Mucosa of rectum (tissue), 2 donors: Measurements from ENCODE around the gene CYB5A.

Experiments
- H3K27ac ChIP-seq, 2 donors: one replicate each; pipeline ENCODE4 v1.7.0; 2013; ENCODE audit warnings: inconsistent platforms in 2 of 2, low read depth in 2 of 2, low read length in 2 of 2
- H3K27me3 ChIP-seq, 2 donors: one replicate each; pipeline ENCODE4 v1.7.0; 2013; ENCODE audit warnings: low read length in 2 of 2; ENCODE audit not compliant: control insufficient read depth in 2 of 2, insufficient read depth in 2 of 2
- H3K36me3 ChIP-seq, 2 donors: one replicate each; pipeline ENCODE4 v1.7.0; 2013; ENCODE audit warnings: low read length in 2 of 2; ENCODE audit not compliant: control insufficient read depth in 2 of 2, insufficient read depth in 2 of 2
- H3K4me1 ChIP-seq, 2 donors: one replicate each; pipeline ENCODE4 v1.7.0; 2013; ENCODE audit warnings: low read length in 2 of 2, mild to moderate bottlenecking in 1 of 2; ENCODE audit not compliant: control insufficient read depth in 2 of 2, insufficient read depth in 2 of 2
- H3K4me3 ChIP-seq, 2 donors: one replicate each; pipeline ENCODE4 v1.7.0; 2013; ENCODE audit warnings: low read length in 2 of 2
- H3K9ac ChIP-seq, 2 donors: one replicate each; pipeline ENCODE4 v1.7.0; 2013; ENCODE audit warnings: low read length in 2 of 2, low read depth in 1 of 2, mild to moderate bottlenecking in 1 of 2
- H3K9me3 ChIP-seq, 2 donors: one replicate each; pipeline ENCODE4 v1.7.0; 2013; ENCODE audit warnings: low read length in 2 of 2; ENCODE audit not compliant: control insufficient read depth in 2 of 2
- donor health status: healthy.
- donor health status: Normal muscosa, but diverticular disease.

Gene CYB5A

DNA sequence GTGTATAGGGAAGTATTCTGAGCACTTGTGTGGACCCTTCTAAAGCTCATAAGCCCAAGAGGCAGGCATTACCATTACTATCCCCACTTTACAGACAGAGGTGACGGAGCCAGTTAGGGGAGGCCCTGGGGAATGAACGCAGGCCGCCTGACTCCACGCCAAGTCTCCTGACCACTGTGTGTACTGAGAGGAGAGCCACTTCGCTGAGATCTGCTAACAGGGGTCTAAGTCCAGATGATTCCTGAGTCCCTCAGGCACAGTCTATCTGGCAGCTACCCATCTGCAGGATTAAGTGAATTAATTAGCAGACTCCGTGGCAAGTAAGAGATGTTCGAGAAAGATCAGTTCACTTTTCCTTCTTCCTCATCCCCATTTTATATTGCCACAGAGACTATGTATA lies 13.7 kb downstream of the CYB5A start:
- no peaks in the 10 kb centered on the region for H3K9me3 ChIP-seq
- H3K27me3 ChIP-seq: no peaks in the 10 kb centered on the region
- no peak overlapping the region for H3K27ac ChIP-seq
- no peak overlapping the region for H3K9ac ChIP-seq
- no peak overlapping the region for H3K4me3 ChIP-seq
- H3K36me3 ChIP-seq: no peaks in the 10 kb centered on the region
- H3K4me1 ChIP-seq: peaks cover 13 to 18% of the 10 kb centered on the region in 2 donors

DNA sequence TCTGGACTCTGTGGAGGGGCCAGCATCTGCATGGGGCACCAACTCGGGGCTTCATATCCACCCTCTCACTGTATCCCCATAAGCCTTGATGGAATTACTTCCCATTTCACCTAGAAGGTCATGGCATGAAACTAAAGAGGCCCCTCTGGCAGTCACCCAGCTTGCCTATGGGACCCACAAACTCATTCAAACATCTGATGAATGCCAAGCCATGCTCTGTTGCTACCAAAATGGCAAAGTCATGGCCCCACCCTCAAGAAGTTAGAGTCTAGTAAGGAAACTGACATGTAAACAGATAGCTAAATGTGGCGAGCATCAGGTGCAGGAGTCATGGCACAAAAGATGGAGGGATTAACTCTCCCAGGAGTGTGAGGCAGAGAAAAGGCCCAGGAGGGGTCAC lies 14.5 kb downstream of the CYB5A start:
- Histone ChIP-seq H3K4me1 (peaks cover 9 to 11% of the 10 kb centered on the region in 2 donors), H3K27ac (no peak overlapping the region), H3K9me3 (no peaks in the 10 kb centered on the region), H3K4me3 (no peak overlapping the region), H3K27me3 (no peaks in the 10 kb centered on the region), H3K9ac (no peak overlapping the region), H3K36me3 (no peaks in the 10 kb centered on the region)

DNA sequence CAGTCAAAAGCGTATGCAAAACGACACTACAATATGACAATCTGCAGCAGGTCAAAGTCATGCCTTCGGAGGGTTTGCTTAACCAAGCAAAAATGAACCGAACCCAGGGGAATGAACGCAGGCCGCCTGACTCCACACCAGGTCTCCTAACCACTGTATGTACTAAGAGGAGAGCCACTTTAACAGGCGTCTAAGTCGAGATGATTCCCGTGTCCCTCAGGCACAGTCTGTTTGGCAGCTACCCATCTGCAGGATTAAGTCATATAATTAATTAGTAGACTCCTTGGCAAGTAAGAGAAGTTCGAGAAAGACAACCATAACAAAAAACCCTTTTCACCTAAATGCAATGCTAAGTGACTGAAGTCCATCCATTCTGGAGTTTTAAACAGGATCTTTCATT lies 15.2 kb downstream of the CYB5A start:
- Histone ChIP-seq H3K4me1 (peaks cover 4% of the 10 kb centered on the region in 2 donors), H3K27ac (no peak overlapping the region)

DNA sequence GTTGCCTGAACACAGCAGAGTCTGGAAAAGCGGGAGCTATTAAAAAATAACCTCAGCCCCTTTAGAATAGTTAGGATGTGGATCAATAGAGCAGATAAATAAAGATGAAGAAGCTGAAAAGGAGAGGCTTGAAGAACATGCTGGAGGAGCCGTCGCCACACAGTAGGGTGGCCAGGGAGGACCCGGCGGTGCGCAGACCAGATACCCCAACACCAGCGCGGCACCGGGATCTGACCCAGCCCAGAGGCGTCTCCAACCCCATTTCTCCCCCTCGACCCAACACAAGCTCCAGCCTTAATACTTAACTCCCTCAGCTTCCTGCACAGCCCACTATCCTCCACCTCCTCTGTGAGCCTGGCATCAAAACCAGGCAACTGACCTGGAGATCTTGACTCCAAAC lies 16.0 kb downstream of the CYB5A start:
- Histone ChIP-seq H3K9me3 (no peaks in the 10 kb centered on the region), H3K4me3 (no peak overlapping the region), H3K36me3 (no peaks in the 10 kb centered on the region), H3K4me1 (no peaks in the 10 kb centered on the region), H3K9ac (no peak overlapping the region), H3K27me3 (no peaks in the 10 kb centered on the region), H3K27ac (no peak overlapping the region)

More for the DNA sequence above, 15.2 kb downstream of the CYB5A start:
- Histone ChIP-seq H3K4me3 (no peak overlapping the region), H3K27me3 (no peaks in the 10 kb centered on the region), H3K9ac (no peak overlapping the region), H3K9me3 (no peaks in the 10 kb centered on the region), H3K36me3 (no peaks in the 10 kb centered on the region)

DNA sequence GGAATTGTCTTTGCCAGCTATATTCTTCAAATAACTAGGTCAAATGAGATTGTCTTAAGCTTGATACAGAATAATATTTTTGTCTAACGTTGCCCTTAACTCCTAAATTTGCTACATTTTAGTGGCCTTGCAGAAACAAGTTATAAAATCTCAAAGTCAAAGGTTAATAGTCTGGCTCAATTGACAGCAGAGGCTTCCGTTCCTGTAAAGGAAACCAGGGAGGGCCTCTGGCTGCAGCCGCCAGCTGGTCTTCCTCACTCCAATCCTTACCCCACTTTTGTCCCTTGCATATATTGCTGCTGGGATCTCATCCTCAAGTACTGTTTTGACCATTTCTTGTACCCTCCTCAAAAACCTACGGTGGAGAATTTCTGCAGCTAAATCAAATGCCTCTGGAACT lies 17.1 kb downstream of the CYB5A start:
- H3K27ac ChIP-seq: no peak overlapping the region
- H3K4me1 ChIP-seq: no peaks in the 10 kb centered on the region
- H3K4me3 ChIP-seq: no peak overlapping the region

DNA sequence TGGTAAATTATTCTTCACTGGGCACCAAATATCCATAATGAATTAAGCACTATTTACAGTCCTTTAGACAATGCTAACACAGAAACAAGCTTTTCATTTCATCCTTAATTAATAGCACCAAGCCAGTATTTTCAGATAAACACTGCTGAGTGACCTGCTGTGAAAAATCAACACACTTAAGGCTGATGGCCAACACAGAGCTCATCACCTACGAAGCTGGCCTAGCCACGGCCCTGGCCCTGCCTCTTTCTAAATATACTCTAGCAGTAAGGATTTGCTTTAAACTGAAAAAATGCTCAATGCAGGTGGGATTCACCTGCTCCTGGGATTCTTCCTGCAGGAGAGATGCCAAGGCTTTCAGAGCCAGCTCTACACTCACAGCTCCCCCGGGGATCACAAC lies 18.4 kb downstream of the CYB5A start:
- Histone ChIP-seq H3K27ac (no peak overlapping the region), H3K9ac (no peak overlapping the region), H3K27me3 (no peaks in the 10 kb centered on the region), H3K36me3 (peaks cover 0 to 3% of the 10 kb centered on the region in 2 donors), H3K4me3 (no peak overlapping the region), H3K4me1 (peaks cover 0 to 5% of the 10 kb centered on the region in 2 donors), H3K9me3 (no peaks in the 10 kb centered on the region)

More for the DNA sequence above, 17.1 kb downstream of the CYB5A start:
- Histone ChIP-seq H3K9me3 (no peaks in the 10 kb centered on the region), H3K9ac (no peak overlapping the region), H3K36me3 (no peaks in the 10 kb centered on the region), H3K27me3 (no peaks in the 10 kb centered on the region)

DNA sequence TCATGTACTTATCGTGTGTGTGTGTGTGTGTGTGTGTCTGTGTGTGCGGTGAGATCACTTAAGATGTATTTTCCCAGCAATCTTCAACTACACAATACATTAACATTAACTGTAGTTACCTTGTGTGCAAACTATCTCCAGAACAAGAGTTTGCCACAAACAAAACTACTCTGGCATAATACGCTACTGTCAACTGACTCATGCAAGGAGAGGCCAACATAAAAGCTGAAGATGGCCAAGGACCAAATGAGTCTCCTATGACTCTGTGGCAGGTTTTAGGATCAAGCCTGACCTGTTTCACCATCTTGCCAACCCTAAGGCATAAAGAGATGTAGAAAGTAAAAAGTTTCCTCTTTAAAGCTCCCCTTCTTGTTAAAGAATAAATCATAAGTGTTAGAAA lies 20.1 kb downstream of the CYB5A start:
- Histone ChIP-seq H3K4me3 (no peak overlapping the region), H3K27me3 (no peaks in the 10 kb centered on the region), H3K9ac (no peak overlapping the region), H3K36me3 (peaks cover 0 to 3% of the 10 kb centered on the region in 2 donors), H3K27ac (no peak overlapping the region), H3K9me3 (no peaks in the 10 kb centered on the region), H3K4me1 (peaks cover 0 to 5% of the 10 kb centered on the region in 2 donors)

DNA sequence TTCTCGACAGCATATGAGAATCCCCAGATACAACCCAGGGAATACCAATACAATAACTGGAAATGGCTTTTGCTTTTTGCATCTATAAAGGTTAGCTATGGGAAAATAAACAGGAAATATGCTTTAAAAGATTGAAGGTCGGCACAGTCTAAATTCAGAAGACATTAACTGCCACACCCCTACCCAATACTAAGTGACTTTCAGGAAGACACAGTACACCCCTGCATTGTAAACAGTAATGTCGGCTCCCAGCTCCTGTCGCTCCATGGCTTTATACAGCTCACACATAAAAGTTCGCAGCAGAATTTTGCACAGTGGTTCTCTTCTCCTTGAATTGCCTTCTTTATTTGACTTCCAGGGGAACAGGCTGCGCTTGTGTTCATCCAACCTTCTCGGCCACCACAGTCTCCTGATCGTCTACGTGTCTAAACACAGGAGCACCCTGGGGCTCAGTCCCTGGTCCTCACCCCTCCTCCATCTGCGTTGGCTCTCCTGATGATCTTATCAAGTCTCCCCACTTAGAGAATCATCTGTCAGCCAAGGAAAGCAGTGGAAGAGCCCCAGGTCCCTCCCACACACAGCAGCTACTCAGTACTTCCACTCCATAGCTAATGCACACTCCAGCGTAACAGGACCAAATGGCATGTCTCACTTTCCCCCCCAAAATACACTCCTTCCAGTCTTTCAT lies 22.7 kb downstream of the CYB5A start:
- H3K9ac ChIP-seq: no peak overlapping the region
- no peaks in the 10 kb centered on the region for H3K9me3 ChIP-seq
- H3K4me1 ChIP-seq: peaks cover 0 to 5% of the 10 kb centered on the region in 2 donors
- no peak overlapping the region for H3K27ac ChIP-seq
- no peak overlapping the region for H3K4me3 ChIP-seq
- peaks cover 0 to 3% of the 10 kb centered on the region in 2 donors for H3K36me3 ChIP-seq
- H3K27me3 ChIP-seq: no peaks in the 10 kb centered on the region

DNA sequence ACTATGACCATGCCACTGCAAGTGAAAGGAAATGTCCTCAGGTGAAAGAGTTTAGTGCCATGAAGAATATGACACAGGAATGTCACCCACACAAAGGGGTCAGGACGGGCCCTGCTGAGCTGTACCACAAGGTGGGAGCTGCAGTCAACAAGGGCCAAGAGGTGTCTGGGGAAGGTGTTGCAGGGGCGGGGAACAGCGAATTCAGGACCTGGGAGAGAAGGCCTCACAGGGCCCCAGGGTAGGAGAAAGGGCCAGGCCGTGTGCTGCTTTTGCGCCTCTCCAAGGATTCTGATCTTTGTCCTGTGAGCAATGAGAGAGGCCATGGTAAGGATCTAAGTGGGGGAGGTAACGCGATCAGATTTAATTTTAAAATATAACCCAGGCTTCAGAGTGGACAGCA lies 23.6 kb downstream of the CYB5A start:
- no peak overlapping the region for H3K27ac ChIP-seq

DNA sequence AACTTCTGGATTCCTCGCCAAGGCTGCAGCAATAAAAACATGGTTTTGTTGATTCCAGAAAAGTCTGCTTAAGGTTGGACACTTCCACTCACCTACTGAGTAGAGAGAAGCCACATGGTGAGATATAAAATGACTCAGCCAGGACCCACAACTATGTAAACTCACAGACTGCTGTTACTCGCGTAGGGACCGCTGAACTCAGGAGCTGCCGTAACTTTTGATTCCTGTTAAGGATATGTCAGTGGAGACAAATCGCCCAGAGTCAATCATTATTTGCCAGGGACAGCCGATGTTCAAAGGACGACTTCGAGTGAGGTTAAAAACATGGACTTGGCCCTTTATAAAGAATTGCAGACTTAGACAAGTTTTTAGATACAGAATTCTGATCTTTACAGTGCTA lies 25.6 kb downstream of the CYB5A start:
- Histone ChIP-seq H3K27ac (no peak overlapping the region), H3K9me3 (no peaks in the 10 kb centered on the region)

More for the DNA sequence above, 23.6 kb downstream of the CYB5A start:
- peaks cover 0 to 5% of the 10 kb centered on the region in 2 donors for H3K4me1 ChIP-seq
- no peaks in the 10 kb centered on the region for H3K9me3 ChIP-seq
- H3K36me3 ChIP-seq: peaks cover 2 to 3% of the 10 kb centered on the region in 2 donors
- no peaks in the 10 kb centered on the region for H3K27me3 ChIP-seq
- H3K4me3 ChIP-seq: no peak overlapping the region
- no peak overlapping the region for H3K9ac ChIP-seq

More for the DNA sequence above, 25.6 kb downstream of the CYB5A start:
- H3K4me3 ChIP-seq: no peak overlapping the region
- no peak overlapping the region for H3K9ac ChIP-seq
- peaks cover 0 to 5% of the 10 kb centered on the region in 2 donors for H3K4me1 ChIP-seq
- peaks cover 11 to 13% of the 10 kb centered on the region in 2 donors for H3K36me3 ChIP-seq
- H3K27me3 ChIP-seq: no peaks in the 10 kb centered on the region
